GM12878 (cell line): ENCODE results near the gene LSM10. TPM values are rescaled to one million over a fixed set of nuclear protein-coding genes. Genes with fewer than 3 reads are reported as not detected.

Experiments
- ATAC-seq: fragments of 200-7000 bp; cut with Tn5 transposase; 3 replicates; pipeline ENCODE4 v1.9.1; 2020; ENCODE audit warnings: mild to moderate bottlenecking, moderate library complexity
- BruUV-seq: library from RNA; stranded (reverse); fragments of 400-500 nt; replicated peaks from 2 replicates; lab custom pipeline; 2021; lab: Mats Ljungman, UMichigan
- CTCF ChIA-PET: fragments of 300-600 bp; sonication (Branson Sonifier 250); formaldehyde crosslinking; extraction: SDS; loops from one replicate; lab custom pipeline; 2021; ENCODE audit warnings: inconsistent platforms; lab: Yijun Ruan, JAX
- POLR2A ChIA-PET: fragments of 350-600 bp; formaldehyde crosslinking; extraction: SDS; loops from one replicate; lab custom pipeline; 2021; ENCODE audit warnings: inconsistent platforms; lab: Charles Lee
- RAD21 ChIA-PET: fragments of 300-600 bp; sonication (Branson Sonifier 250); formaldehyde crosslinking; loops from one replicate; lab custom pipeline; 2023; ENCODE audit warnings: antibody characterized with exemption; ENCODE audit not compliant: unreplicated experiment; lab: Charles Lee
- SMC1A ChIA-PET: fragments of 300-600 bp; sonication (Branson Sonifier 250); formaldehyde crosslinking; loops from one replicate; lab custom pipeline; 2023; ENCODE audit not compliant: unreplicated experiment, uncharacterized antibody; lab: Charles Lee
- DNase-seq: peaks from one replicate; pipeline ENCODE4 v3.0.0-alpha.2; 2011; ENCODE audit warnings: low read depth, low spot score
- FAIRE-seq: peaks from 3 replicates; lab custom pipeline; 2011; peaks lifted over from hg19 to GRCh38; lab: Jason Lieb, UNC
- H2AFZ ChIP-seq: 2 replicates; pipeline ENCODE4 v1.6.0; 2011; ENCODE audit warnings: low read depth, low read length, control low read depth; ENCODE audit not compliant: control insufficient read depth
- H3K27ac ChIP-seq: 2 replicates; pipeline ENCODE4 v1.5.1; 2011; ENCODE audit warnings: control low read depth; ENCODE audit not compliant: control insufficient read depth, insufficient read depth
- H3K27me3 ChIP-seq, 2 experiments: replicated peaks in 1 of 2; 2 replicates each; pipeline versions ENCODE4 v1.6.0 to v1.6.1; 2011; ENCODE audit warnings: low read length in 1 of 2; ENCODE audit not compliant: control insufficient read depth in 2 of 2, insufficient read depth in 2 of 2
- H3K36me3 ChIP-seq, 2 experiments: 2 replicates each; pipeline ENCODE4 v1.5.1; 2011; ENCODE audit warnings: low read length in 1 of 2; ENCODE audit not compliant: control insufficient read depth in 2 of 2, insufficient read depth in 2 of 2
- H3K4me1 ChIP-seq: 2 replicates; pipeline ENCODE4 v1.6.1; 2011; ENCODE audit warnings: mild to moderate bottlenecking, low read length, moderate library complexity, mixed read lengths; ENCODE audit not compliant: control insufficient read depth, insufficient read depth
- H3K4me2 ChIP-seq: 2 replicates; pipeline ENCODE4 v1.6.0; 2011; ENCODE audit warnings: control low read depth; ENCODE audit not compliant: control insufficient read depth, insufficient read depth
- H3K4me3 ChIP-seq: fragments of 200-600 bp; sonication (generic); 2 replicates; pipeline ENCODE4 v1.5.1; 2016
- H3K79me2 ChIP-seq: 2 replicates; pipeline ENCODE4 v1.6.0; 2011; ENCODE audit warnings: low read length; ENCODE audit not compliant: control insufficient read depth, insufficient read depth
- H3K9ac ChIP-seq: 2 replicates; pipeline ENCODE4 v1.8.0; 2011; ENCODE audit warnings: low read length, control low read depth, mixed read lengths; ENCODE audit not compliant: control insufficient read depth, insufficient read depth
- H3K9me3 ChIP-seq: replicated peaks from 3 replicates; pipeline ENCODE4 v1.5.1; 2011; ENCODE audit warnings: mild to moderate bottlenecking, low read length; ENCODE audit not compliant: control insufficient read depth, insufficient read depth
- H4K20me1 ChIP-seq: 2 replicates; pipeline ENCODE4 v1.6.0; 2011; ENCODE audit not compliant: control insufficient read depth, insufficient read depth
- ATF7 ChIP-seq: fragments of 450-650 bp; IDR thresholded peaks from 2 replicates; pipeline ENCODE4 v1.6.1; 2016; ENCODE audit warnings: low read depth, mild to moderate bottlenecking
- CBX5 ChIP-seq: sonication (generic); IDR thresholded peaks from 2 replicates; pipeline ENCODE4 v1.6.1; 2016; ENCODE audit warnings: low read depth, moderate library complexity, mild to moderate bottlenecking, inconsistent platforms
- CHD4 ChIP-seq: fragments of 200-600 bp; sonication (generic); IDR thresholded peaks from 2 replicates; pipeline ENCODE4 v1.6.1; 2016; ENCODE audit warnings: mild to moderate bottlenecking
- GATAD2B ChIP-seq: fragments of 450-650 bp; conservative IDR thresholded peaks from 2 replicates; pipeline ENCODE4 v1.6.1; 2017; ENCODE audit warnings: low read depth, mild to moderate bottlenecking, moderate library complexity
- LARP7 ChIP-seq: fragments of 450-650 bp; IDR thresholded peaks from 2 replicates; pipeline ENCODE4 v1.6.1; 2017; ENCODE audit warnings: mild to moderate bottlenecking
- MYB ChIP-seq: fragments of 150-350 bp; IDR thresholded peaks from 2 replicates; pipeline ENCODE4 v1.6.1; 2014; ENCODE audit warnings: mild to moderate bottlenecking, low read depth, low read length, borderline replicate concordance
- NR2F1 ChIP-seq: fragments of 450-650 bp; conservative IDR thresholded peaks from 2 replicates; pipeline ENCODE4 v1.6.1; 2017; ENCODE audit warnings: mild to moderate bottlenecking
- NRF1 ChIP-seq: conservative IDR thresholded peaks from 2 replicates; pipeline ENCODE4 v1.6.1; 2011; ENCODE audit warnings: mild to moderate bottlenecking, low read depth, low read length, improper control_type of control experiment
- PML ChIP-seq: IDR thresholded peaks from 2 replicates; pipeline ENCODE4 v1.6.1; 2012; ENCODE audit warnings: low read length, inconsistent platforms
- RUNX3 ChIP-seq: IDR thresholded peaks from 2 replicates; pipeline ENCODE4 v1.6.1; 2012; ENCODE audit warnings: low read length, inconsistent platforms
- TCF7 ChIP-seq: IDR thresholded peaks from 2 replicates; pipeline ENCODE4 v1.6.1; 2014; ENCODE audit warnings: antibody characterized with exemption, borderline replicate concordance
- ZNF207 ChIP-seq: fragments of 450-650 bp; IDR thresholded peaks from 2 replicates; pipeline ENCODE4 v1.6.1; 2014; ENCODE audit warnings: antibody characterized with exemption, mild to moderate bottlenecking, borderline replicate concordance
- WGBS: methylation state at CpG from one replicate; pipeline ENCODE4 v1.1.6; 2016; ENCODE audit warnings: low lambda C conversion rate; ENCODE audit not compliant: insufficient replicate concordance, insufficient coverage; ENCODE audit errors: missing lambda C conversion rate; 5-methylcytosine and 5-hydroxymethylcytosine counted together
- in situ Hi-C: fragments of 300-500 bp; cut with MboI; formaldehyde crosslinking; loops from 9 replicates; pipeline ENCODE4 v1.14.3; 2018; ENCODE audit warnings: mixed read lengths
- intact Hi-C: fragments of 100-400 bp; cut with micrococcal nuclease; formaldehyde crosslinking; loops from one replicate; pipeline ENCODE4 v1.14.2; 2022; ENCODE audit not compliant: unreplicated experiment
- polyA plus RNA-seq, 11 experiments: library from polyadenylated mRNA; depleted of rRNA in 4 of 11; unstranded in 6 of 11; stranded (reverse) in 5 of 11; fragments of >200 nt; fragmentation: Nextera tagmentation in 4 of 11; fragmentation: Illumina TruSeq in 1 of 11; extraction: Ambion mirVana in 4 of 11; extraction: Trizol in 1 of 11; gene quantifications; 1 replicate in 1 of 11; 2 replicates in 10 of 11; pipeline versions ENCODE4 v1.2.1 to v1.2.3, GENCODE V29; 2011 to 2016; ENCODE audit warnings: inconsistent platforms in 2 of 11, missing spikeins in 2 of 11, low read depth in 1 of 11
- total RNA-seq, 4 experiments: library from RNA; depleted of rRNA in 3 of 4; stranded (reverse); fragments of >200 nt in 3 of 4; fragmentation: Illumina TruSeq in 1 of 4; extraction: Trizol in 1 of 4; gene quantifications; 2 replicates each; pipeline versions ENCODE4 v1.2.1 to v1.2.3, GENCODE V29; 2013 to 2021
- TF ChIP-seq, protein P1 (sequence below): fragments of 450-650 bp; formaldehyde crosslinking; IDR thresholded peaks from 2 replicates; pipeline ENCODE4 v1.4.0; 2020; ENCODE audit warnings: mild to moderate bottlenecking, moderate library complexity
- TF ChIP-seq, protein P2 (sequence below): fragments of 450-650 bp; IDR thresholded peaks from 2 replicates; pipeline ENCODE4 v1.6.1; 2017; ENCODE audit warnings: borderline replicate concordance
- TF ChIP-seq, protein P3 (sequence below): fragments of 450-650 bp; IDR thresholded peaks from 2 replicates; pipeline ENCODE4 v1.6.1; 2017; ENCODE audit warnings: mild to moderate bottlenecking, moderate library complexity

Gene LSM10
- total and polyA plus RNA-seq, 10 of the 15 experiments (the other 5 are each of a cell fraction or from before 2014, with no cell fraction given) = 13.1 to 103 (median 57.5) TPM

DNA sequence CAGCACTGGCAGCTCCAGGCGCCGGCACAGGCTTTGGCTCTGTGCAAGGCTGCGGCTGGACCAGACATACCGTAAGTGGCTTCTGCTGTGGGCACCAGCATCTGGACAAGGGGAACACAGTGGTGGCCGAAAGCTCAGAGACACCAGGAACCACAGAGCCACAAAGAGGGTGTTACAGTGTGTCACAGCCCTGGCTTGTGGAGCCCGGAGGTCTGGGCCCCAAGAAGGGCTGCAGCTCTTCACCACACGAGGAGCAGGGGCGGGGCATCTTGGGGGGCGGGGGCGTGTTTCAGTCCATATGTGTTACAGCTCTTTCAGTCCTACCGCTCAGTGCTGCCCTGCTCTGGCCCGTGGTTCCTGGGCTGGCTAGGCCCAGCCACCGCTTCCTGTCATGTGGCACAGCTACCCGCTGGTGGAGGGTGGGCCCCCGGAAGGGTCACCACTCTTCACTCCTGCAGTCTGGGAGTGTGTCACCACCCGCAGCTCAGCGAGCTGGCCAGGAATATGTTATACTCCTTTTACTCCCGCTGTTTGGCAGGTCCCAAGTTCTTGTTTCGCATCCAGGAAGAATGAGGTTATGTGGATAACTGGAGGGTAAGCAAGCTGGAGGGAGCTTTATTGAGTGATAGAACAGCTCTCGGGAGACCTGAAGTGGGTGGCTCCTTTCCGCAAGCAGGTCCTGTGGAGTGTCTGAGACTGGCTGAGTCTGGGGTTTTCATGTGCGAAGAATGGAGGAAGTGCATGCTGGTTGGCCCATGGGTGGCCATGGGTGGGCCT lies 3.3 kb upstream of the LSM10 start:
- H3K27me3 ChIP-seq = no peaks in the 10 kb centered on the region
- peak overlapping the region; percentile 23; the same call in 1 of the 2 replicates for H3K4me3 ChIP-seq
- peak overlapping the region; percentile 38; the same call in 1 of the 2 replicates for H3K27ac ChIP-seq
- peaks cover 20% of the 10 kb centered on the region for H3K79me2 ChIP-seq
- no peak for DNase-seq
- FAIRE-seq = no peak
- no TSS peak for BruUV-seq
- POLR2A ChIA-PET = interaction anchor here (5.8 kb wide), 1 partner anchor 17 kb away, joined by 44 read pairs; the partner anchor contains the start of gene STK40
- H3K9ac ChIP-seq = peak overlapping the region; percentile 7; the same call in 1 of the 2 replicates
- intact Hi-C loops = no loop called here
- H2AFZ ChIP-seq = peak overlapping the region; percentile 79
- peaks cover 2% of the 10 kb centered on the region; the same call in 2 of the 3 replicates for H3K9me3 ChIP-seq
- CTCF ChIA-PET = no interaction called here
- RAD21 ChIA-PET = interaction anchor here (0.6 to 1.0 kb wide), 2 partner anchors 14 to 52 kb away, joined by 3 read pairs; no protein-coding TSS in a partner anchor
- SMC1A ChIA-PET = interaction anchor here (1.1 kb wide), 1 partner anchor 12 kb away, joined by 3 read pairs; no protein-coding TSS in a partner anchor
- H3K36me3 ChIP-seq = no peaks in the 10 kb centered on the region
- H3K4me2 ChIP-seq = peak overlapping the region; percentile 73; the same call in 1 of the 2 replicates
- H3K4me1 ChIP-seq = peaks cover 13% of the 10 kb centered on the region
- no peak for ATAC-seq
- WGBS = 13% methylated on average over 19 of the region's 22 CpGs
- H4K20me1 ChIP-seq = no peaks in the 10 kb centered on the region
- in situ Hi-C loops = no loop called here
- no peak for TF ChIP-seq GATAD2B
- TF ChIP-seq ATF7 = no peak
- TF ChIP-seq RUNX3 = peak; percentile 48
- no peak for TF ChIP-seq NRF1
- TF ChIP-seq CHD4 = no peak
- TF ChIP-seq CBX5 = no peak
- TF ChIP-seq MYB = no peak
- TF ChIP-seq, protein P1, sequence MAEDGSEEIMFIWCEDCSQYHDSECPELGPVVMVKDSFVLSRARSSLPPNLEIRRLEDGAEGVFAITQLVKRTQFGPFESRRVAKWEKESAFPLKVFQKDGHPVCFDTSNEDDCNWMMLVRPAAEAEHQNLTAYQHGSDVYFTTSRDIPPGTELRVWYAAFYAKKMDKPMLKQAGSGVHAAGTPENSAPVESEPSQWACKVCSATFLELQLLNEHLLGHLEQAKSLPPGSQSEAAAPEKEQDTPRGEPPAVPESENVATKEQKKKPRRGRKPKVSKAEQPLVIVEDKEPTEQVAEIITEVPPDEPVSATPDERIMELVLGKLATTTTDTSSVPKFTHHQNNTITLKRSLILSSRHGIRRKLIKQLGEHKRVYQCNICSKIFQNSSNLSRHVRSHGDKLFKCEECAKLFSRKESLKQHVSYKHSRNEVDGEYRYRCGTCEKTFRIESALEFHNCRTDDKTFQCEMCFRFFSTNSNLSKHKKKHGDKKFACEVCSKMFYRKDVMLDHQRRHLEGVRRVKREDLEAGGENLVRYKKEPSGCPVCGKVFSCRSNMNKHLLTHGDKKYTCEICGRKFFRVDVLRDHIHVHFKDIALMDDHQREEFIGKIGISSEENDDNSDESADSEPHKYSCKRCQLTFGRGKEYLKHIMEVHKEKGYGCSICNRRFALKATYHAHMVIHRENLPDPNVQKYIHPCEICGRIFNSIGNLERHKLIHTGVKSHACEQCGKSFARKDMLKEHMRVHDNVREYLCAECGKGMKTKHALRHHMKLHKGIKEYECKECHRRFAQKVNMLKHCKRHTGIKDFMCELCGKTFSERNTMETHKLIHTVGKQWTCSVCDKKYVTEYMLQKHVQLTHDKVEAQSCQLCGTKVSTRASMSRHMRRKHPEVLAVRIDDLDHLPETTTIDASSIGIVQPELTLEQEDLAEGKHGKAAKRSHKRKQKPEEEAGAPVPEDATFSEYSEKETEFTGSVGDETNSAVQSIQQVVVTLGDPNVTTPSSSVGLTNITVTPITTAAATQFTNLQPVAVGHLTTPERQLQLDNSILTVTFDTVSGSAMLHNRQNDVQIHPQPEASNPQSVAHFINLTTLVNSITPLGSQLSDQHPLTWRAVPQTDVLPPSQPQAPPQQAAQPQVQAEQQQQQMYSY (CRISPR knock-in tag) = no peak
- TF ChIP-seq TCF7 = no peak
- no peak for TF ChIP-seq PML
- TF ChIP-seq LARP7 = no peak
- TF ChIP-seq, protein P2, sequence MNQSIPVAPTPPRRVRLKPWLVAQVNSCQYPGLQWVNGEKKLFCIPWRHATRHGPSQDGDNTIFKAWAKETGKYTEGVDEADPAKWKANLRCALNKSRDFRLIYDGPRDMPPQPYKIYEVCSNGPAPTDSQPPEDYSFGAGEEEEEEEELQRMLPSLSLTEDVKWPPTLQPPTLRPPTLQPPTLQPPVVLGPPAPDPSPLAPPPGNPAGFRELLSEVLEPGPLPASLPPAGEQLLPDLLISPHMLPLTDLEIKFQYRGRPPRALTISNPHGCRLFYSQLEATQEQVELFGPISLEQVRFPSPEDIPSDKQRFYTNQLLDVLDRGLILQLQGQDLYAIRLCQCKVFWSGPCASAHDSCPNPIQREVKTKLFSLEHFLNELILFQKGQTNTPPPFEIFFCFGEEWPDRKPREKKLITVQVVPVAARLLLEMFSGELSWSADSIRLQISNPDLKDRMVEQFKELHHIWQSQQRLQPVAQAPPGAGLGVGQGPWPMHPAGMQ = no peak
- TF ChIP-seq, protein P3, sequence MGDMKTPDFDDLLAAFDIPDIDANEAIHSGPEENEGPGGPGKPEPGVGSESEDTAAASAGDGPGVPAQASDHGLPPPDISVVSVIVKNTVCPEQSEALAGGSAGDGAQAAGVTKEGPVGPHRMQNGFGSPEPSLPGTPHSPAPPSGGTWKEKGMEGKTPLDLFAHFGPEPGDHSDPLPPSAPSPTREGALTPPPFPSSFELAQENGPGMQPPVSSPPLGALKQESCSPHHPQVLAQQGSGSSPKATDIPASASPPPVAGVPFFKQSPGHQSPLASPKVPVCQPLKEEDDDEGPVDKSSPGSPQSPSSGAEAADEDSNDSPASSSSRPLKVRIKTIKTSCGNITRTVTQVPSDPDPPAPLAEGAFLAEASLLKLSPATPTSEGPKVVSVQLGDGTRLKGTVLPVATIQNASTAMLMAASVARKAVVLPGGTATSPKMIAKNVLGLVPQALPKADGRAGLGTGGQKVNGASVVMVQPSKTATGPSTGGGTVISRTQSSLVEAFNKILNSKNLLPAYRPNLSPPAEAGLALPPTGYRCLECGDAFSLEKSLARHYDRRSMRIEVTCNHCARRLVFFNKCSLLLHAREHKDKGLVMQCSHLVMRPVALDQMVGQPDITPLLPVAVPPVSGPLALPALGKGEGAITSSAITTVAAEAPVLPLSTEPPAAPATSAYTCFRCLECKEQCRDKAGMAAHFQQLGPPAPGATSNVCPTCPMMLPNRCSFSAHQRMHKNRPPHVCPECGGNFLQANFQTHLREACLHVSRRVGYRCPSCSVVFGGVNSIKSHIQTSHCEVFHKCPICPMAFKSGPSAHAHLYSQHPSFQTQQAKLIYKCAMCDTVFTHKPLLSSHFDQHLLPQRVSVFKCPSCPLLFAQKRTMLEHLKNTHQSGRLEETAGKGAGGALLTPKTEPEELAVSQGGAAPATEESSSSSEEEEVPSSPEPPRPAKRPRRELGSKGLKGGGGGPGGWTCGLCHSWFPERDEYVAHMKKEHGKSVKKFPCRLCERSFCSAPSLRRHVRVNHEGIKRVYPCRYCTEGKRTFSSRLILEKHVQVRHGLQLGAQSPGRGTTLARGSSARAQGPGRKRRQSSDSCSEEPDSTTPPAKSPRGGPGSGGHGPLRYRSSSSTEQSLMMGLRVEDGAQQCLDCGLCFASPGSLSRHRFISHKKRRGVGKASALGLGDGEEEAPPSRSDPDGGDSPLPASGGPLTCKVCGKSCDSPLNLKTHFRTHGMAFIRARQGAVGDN = no peak
- TF ChIP-seq NR2F1 = no peak
- no peak for TF ChIP-seq ZNF207
